ENCODE results near the gene PPP2R2C. TPM values are rescaled to one million over a fixed set of nuclear protein-coding genes. Genes with fewer than 3 reads are reported as not detected.

The PPP2R2C gene
- polyA plus RNA-seq, 3 donors: 0.36 to 0.51 (median 0.41) TPM

GRCh38 chr4:6383009-6383404 lies 89.4 kb downstream of the PPP2R2C start:
- DNase-seq: no peak

DNA sequence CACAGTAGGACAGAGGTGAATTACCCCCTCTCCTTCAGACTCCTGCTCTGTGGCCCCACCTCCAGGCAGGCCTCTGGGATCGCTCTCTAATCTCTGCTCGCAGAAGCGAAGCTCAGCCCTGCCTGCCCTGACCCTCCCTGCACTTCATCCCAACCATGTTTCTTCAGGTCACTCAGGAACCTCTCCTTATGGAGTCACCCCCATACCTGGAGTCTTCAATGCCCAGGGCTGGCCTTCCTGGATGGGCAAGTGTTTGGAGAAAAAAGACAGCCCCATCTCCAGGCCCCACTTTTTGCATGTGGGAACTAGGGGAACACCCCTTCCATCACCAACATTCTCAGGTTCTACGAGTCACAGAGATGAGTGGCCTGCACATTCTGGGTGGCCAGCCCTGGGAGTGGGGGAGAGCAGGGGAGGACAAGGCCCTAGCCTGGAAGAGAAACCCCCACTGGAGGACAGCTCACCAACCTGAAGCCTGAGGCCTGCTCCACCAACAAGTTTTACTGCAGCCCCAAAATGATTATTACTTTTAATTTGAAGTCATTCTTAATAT lies 90.8 kb downstream of the PPP2R2C start:
- DNase-seq: no peak

- no peak for DNase-seq
Observed at GRCh38 chr4:6380746-6381410, 91.5 kb downstream of the PPP2R2C start.

DNA sequence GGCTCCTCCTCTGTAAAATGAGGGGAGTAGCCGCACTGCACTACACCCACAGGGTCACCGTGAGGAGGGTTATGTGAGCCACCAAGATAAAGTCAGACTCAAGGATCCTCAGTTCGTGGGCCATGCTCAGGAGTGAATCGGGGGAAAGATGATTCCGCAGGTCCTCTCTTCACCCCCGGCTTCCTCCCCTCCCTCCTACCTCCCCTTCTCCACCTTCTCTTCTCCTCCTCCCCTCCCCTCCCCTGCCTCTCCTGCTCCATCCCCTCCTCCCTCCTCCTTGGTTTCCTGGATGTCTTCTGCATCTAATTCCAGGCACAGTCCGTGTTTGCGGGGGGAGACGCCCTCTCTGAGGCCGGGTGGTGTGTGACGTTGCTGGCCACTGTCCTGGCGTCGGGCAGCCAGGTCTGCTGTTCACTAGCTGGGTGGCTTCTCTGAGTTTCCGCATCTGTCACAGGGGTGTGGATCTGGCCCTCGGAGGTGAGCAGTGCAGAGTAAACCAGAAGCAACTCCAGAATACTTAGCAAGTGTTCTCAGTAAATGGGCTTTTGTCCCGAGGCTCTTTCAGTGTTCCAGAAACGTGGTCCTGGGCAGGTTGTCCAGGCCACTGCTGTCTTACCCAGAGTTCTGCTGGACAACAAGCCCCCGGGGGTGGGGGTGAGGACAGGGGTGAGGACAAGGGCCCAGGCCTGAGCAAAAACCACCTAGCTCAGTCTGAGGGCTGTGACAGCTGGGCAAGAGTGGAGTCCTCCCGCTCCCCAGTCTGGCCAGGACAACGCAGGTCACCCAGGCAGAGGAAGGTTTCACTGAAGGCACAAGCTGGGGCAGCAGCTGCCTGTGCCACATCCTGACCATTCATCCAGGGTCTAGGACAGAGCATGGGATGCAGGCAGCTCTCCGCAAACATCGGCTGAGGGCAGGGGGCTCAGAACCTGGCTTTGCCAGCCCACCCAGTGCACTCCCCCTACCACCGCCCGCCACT lies 92.4 kb downstream of the PPP2R2C start:
- no peak for DNase-seq

GRCh38 chr4:6378493-6379445 lies 93.6 kb downstream of the PPP2R2C start:
- no peak for DNase-seq

DNA sequence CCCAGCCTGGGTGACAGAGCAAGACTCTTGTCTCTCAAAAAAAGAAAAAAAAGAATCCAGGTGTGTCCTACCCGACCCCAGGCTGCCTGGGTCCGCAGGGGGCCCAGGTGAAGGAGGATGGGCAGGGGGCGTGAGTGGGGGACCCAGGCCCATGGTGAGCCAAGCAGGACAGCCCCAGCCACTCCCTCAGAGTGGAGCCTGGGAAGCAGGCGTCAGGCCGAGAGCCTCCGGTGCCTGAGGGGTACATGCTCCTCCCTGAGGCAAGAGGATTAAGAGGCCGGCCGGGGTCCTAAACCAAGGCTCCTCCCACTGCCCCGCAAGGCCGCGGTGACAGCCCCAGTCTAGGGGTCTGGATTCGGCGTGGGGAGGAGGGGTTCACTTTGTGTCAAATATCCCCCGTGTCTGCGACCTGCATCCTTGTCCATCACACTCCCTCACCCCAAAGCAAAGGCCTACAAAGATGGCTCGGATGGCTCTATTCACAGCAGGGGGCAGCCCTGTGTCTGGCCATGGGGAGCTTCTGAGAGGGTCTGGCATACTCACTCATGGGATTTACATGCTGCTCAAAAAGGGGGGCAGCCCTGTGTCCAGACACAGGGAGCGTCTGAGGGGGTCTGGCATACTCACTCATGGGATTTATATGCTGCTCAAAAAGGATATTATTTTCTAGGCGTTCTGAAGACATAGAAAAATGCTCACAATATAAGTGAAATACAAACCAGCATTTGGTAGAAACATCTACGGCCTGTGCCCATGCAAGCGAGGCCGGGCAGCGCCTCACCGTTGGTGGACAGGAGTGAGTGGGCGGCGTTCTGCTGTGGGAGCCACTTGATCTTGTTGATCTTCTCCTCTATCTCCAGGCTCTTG lies 94.6 kb downstream of the PPP2R2C start:
- no peak for DNase-seq

GRCh38 chr4:6375620-6376295 lies 96.7 kb downstream of the PPP2R2C start:
- no peak for DNase-seq

DNA sequence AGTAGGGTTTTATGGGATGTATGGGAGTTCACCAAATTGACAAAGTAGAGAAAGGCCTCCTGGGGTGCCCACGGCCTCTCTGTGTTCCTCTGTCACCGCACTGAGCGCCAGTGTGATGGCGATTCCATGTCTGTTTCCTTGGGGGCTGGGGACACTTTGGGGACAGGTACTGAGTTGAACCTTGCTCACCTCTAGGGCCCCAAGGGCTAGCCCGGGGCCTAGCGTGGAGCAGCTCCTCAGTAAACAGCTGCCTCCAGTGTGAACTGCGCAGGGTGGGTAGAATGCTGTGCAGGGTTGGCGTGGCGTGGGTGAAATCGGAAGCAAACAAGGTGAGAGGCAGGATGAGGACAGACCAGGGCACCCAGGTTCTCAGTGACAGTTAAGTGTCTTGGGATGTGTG lies 97.8 kb downstream of the PPP2R2C start:
- no peak for DNase-seq

DNA sequence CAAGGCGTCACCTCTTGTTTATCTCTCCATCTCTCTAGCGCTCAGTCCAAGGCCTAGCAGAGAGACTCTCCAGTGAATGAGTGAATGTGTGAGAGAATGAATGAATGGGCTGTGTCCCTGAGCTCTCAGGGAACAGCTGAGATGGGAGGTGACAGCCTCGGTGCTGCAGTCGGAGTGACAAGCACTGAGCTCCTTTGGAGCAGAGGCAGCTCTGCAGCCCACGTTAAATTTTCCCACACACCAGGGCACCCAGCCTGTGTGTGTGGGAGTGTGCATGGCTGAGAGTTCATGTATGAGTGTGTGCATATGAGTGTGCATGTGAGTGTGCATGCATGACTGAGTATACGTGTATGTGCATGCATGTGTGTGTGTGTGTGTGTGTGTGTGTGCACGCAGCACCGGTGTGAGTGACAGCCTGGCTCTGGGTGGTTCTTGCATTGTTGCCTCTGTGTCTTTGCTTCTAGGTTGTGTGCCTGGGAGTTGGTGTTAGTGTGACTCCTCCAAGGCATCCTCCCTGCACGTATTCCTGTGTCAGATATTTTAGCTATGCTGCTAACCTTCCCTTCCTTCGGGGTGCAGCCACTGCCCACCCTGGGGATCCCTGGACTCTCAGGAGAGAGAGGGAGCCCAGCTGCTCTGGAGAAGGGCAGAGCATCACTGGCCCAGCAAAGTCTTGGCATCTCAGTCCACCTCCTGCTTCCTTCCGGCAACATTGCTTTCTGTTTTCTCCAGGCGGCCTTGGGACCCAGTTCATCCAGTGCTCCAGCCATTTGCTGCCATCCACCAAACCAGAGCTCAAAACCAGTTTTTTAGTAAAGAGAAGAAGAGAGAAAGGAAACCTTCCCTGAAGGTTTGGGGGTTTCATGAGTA lies 98.6 kb downstream of the PPP2R2C start:
- no peak for DNase-seq

DNA sequence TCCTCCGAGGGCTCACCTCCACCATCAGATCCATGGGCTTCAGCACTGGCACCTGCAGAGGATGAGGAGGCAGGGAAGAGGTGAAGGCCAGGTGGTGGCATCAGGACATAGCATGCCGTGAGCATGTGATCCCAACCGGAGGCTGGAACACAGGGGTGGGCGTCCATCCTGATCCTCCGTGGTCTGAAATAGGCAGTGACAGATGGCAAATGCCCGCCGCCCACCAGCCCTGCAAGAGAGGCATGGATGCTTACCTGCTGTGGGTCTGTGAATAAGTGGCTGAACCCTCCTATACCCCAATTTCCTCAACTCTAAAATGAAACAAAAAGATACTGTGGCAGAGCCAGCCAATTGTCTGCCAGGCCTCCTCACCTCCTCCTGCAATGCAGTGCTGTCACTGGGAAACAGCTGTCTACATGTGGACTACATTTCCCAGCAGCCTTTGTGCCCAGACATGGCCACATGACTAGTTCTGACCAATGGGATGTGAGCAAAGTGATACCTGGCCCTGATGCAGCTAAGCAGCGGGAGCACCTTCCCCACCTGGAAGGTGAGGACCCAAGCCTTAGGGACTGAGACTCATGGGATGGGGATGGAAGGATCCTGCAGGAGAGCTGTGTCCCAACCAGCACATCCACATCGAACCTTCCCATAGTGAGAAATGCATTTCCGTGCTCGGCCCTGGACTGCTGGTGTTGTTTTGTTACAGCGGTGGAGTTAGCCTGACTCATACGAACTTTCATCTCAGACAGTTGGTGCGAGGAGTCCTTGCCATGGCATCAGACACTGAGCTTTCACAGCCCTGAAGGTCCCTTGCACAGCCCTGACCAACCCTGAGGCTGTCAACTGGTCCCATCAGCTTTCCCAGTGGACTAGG lies 99.5 kb downstream of the PPP2R2C start:
- DNase-seq: no peak

DNA sequence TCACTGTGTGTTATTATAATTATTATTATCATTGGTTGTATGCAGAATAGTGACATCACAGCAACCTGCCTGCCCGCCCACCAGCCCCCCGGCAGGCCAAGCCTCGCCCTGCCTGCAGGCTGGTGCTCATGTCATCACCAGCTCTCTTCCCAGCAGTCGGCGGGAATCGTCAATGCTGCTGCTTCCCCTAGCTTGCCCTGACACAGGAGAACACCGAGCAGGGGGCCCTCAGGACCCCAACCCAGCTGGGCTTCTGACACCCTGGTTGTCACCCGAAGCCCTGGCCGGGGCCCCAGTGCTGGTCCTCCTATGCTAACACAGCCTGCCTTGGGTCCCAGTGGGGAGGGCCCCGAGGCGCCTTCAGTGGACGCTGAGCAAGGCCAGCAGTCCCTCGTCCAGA lies 100.6 kb downstream of the PPP2R2C start:
- no peak for DNase-seq

DNA sequence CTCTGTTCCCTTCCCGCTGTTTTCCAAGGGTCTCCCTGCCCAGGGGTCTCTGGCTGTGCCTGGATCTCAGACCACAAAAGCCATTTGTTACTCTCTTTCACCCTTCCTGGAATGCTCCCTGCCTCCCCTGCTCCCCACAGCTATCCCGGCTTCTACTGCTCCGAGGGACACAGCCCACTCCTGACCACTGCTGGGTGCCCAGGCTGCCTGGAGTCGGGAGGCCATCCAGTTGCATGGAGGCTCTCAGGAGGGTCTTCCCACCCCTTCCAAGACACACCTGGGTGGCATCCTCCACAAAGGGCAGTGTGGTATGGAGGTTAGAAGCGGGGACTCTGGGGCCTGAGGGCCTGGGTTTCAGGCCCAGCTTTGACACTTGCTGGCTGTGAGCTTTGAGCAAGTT lies 101.1 kb downstream of the PPP2R2C start:
- DNase-seq: no peak

- DNase-seq: no peak
Observed at GRCh38 chr4:6369924-6370645, 102.3 kb downstream of the PPP2R2C start.

- no peak for DNase-seq
Observed at GRCh38 chr4:6369511-6369910, 102.9 kb downstream of the PPP2R2C start.

GRCh38 chr4:6369035-6369434 lies 103.4 kb downstream of the PPP2R2C start:
- no peak for DNase-seq

GRCh38 chr4:6368601-6369000 lies 103.8 kb downstream of the PPP2R2C start:
- no peak for DNase-seq

GRCh38 chr4:6368096-6368495 lies 104.3 kb downstream of the PPP2R2C start:
- DNase-seq: no peak
